Osteocyte (in vitro differentiated cells): ENCODE measurements around the gene RDM1. TPM values are rescaled to one million over a fixed set of nuclear protein-coding genes. Genes with fewer than 3 reads are reported as not detected.

Source experiments
- DNase-seq: peaks from one replicate; pipeline ENCODE4 v3.0.0; 2021; ENCODE audit warnings: mixed read lengths; ENCODE audit not compliant: unreplicated experiment; ENCODE audit errors: extremely low spot score
- H3K27ac Mint-ChIP-seq: one replicate; pipeline ENCODE4 v1.8.0; 2021; ENCODE audit warnings: mild to moderate bottlenecking, mixed read lengths; ENCODE audit not compliant: unreplicated experiment
- H3K27me3 Mint-ChIP-seq: one replicate; pipeline ENCODE4 v1.8.0; 2021; ENCODE audit warnings: mixed read lengths; ENCODE audit not compliant: unreplicated experiment
- H3K36me3 Mint-ChIP-seq: one replicate; pipeline ENCODE4 v1.8.0; 2021; ENCODE audit warnings: mixed read lengths; ENCODE audit not compliant: unreplicated experiment
- H3K4me1 Mint-ChIP-seq: one replicate; pipeline ENCODE4 v1.8.0; 2021; ENCODE audit warnings: mixed read lengths; ENCODE audit not compliant: unreplicated experiment
- H3K4me3 Mint-ChIP-seq: one replicate; pipeline ENCODE4 v1.8.0; 2021; ENCODE audit warnings: mild to moderate bottlenecking, moderate library complexity, mixed read lengths; ENCODE audit not compliant: unreplicated experiment
- H3K9me3 Mint-ChIP-seq: one replicate; pipeline ENCODE4 v1.8.0; 2021; ENCODE audit warnings: mixed read lengths; ENCODE audit not compliant: unreplicated experiment
- CTCF ChIP-seq: fragments of 200-600 bp; sonication (generic); IDR thresholded peaks from 2 replicates; pipeline ENCODE4 v1.5.0; 2021; ENCODE audit warnings: antibody characterized with exemption, mild to moderate bottlenecking, moderate library complexity
- total RNA-seq: library from RNA; stranded (reverse); gene quantifications from 2 replicates; pipeline ENCODE4 v1.2.1, GENCODE V29; 2021

The RDM1 gene
- total RNA-seq, 1 donor from 2014 or later = 0.35 TPM

GRCh38 chr17:35914354-35914753 is 16.2 kb downstream of the RDM1 start:
- Mint-ChIP-seq H3K4me3 (no peak overlapping the region), H3K36me3 (no peaks in the 10 kb centered on the region), H3K27me3 (peaks cover 7% of the 10 kb centered on the region), H3K27ac (no peak overlapping the region), H3K9me3 (peaks cover 7% of the 10 kb centered on the region), H3K4me1 (no peaks in the 10 kb centered on the region)
- no peak for DNase-seq
- TF ChIP-seq CTCF = no peak

DNA sequence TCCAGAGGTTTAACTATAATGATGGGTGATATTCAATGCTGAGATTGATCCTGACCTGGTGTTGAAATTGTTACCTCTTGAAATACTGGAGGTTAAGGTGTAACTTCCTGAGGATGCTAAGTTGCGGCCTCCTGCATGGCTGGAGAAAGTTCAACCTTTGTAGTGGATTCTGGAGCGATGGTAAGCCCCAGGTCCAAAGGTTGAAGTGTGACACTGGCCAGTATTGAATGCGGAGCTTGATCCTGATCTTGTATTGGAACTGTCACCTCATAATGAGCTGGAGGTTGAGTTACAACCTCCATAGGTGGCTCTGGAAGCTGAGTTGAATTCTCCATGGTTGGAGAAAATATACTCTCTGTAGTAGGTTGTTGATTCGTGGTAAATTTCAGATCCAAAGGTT is 17.0 kb downstream of the RDM1 start:
- Mint-ChIP-seq H3K4me3 (no peak overlapping the region), H3K9me3 (peaks cover 7% of the 10 kb centered on the region), H3K27ac (no peak overlapping the region), H3K4me1 (no peaks in the 10 kb centered on the region), H3K36me3 (no peaks in the 10 kb centered on the region), H3K27me3 (peaks cover 7% of the 10 kb centered on the region)
- no peak for DNase-seq
- TF ChIP-seq CTCF = no peak

DNA sequence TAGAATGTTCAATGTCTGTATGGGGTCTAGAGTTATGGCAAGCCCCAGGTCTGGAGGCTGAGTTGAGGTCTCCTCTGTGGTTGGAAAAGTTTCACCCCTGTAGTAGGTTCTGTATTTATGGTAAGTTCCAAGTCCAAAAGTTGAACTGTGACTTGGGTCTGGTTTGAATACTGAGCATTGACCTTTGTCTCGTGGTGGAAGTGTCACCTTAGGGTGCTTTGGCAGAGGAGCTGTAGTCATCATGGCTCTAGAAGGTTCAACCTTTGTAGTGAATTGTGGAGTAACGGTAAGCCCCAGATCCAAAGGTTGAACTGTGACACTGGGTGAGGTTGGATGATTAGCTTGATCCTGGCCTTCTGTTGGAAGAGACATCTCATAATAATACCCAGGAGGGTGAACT is 17.6 kb downstream of the RDM1 start:
- Mint-ChIP-seq H3K36me3 (no peaks in the 10 kb centered on the region), H3K9me3 (peaks cover 7% of the 10 kb centered on the region), H3K4me3 (no peak overlapping the region), H3K4me1 (no peaks in the 10 kb centered on the region), H3K27me3 (peaks cover 7% of the 10 kb centered on the region), H3K27ac (no peak overlapping the region)
- TF ChIP-seq CTCF = no peak
- no peak for DNase-seq

DNA sequence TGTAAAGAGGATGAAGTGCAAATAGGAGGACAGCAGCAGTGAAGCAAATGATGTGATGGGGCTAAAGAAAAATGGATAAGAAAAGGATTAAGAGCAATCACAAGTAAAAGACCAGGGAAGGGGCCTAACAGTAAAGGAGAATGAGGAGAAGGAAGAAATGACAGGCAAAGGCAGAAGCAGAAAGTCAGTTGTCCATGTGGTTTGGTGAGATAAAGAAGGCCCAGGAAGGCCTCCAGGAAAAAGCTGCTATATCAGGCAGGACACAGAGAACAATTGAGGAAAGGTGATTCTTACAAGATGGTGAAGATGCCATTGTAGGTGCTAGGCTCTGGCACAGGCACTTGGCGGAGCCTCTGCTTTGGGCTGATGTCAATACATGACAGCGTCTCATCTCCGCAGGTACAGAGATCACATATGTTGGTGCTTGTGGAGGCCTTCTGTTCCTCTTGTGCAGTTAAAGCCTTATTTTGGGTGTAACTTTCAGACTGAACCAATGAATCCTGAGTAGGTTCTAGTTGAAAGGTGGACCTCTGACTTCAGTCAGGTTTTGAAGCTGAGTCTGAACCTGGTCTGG is 18.1 kb downstream of the RDM1 start:
- Mint-ChIP-seq H3K27me3 (peaks cover 9% of the 10 kb centered on the region), H3K36me3 (no peaks in the 10 kb centered on the region), H3K4me3 (no peak overlapping the region), H3K27ac (no peak overlapping the region), H3K9me3 (peaks cover 7% of the 10 kb centered on the region), H3K4me1 (no peaks in the 10 kb centered on the region)
- TF ChIP-seq CTCF = no peak
- DNase-seq = no peak

DNA sequence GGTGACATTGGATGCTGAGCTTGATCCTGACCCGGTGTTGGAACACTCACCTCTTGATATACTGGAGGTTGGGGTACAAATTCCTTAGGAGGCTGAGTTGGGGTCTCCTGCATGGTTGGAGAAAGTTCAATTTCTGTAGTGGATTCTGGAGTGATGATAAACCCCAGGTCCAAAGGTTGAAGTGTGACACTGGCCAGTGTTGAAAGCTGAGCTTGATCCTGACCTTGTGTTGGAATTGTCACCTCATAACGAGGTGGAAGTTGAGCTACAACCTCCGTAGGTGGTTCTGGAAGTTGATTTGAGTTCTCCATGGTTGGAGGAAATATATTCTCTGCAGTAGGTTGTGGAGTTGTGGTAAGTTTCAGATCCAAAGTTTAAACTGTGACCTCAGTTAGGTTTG is 21.2 kb downstream of the RDM1 start:
- no peaks in the 10 kb centered on the region for H3K4me1 Mint-ChIP-seq
- TF ChIP-seq CTCF = no peak
- H3K27me3 Mint-ChIP-seq = peaks cover 25% of the 10 kb centered on the region

More for the DNA sequence above, 21.2 kb downstream of the RDM1 start:
- no peak for DNase-seq
- Mint-ChIP-seq H3K4me3 (no peak overlapping the region), H3K36me3 (no peaks in the 10 kb centered on the region), H3K9me3 (peaks cover 7% of the 10 kb centered on the region), H3K27ac (no peak overlapping the region)
